ENCODE measurements around the gene CRYGN. TPM values are rescaled to one million over a fixed set of nuclear protein-coding genes. Genes with fewer than 3 reads are reported as not detected.

CRYGN gene
- total and polyA plus RNA-seq, 9 of the 15 experiments (the other 6 are each of a cell fraction or from before 2014, with no cell fraction given), result not detected

GRCh38 chr7:151451156-151451555, 11.2 kb upstream of the CRYGN start:
- Histone ChIP-seq H4K20me1 (replicated peaks; ENCODE audit: control insufficient read depth, insufficient read depth, low read length) (peaks cover 6% of the 10 kb centered on the region; the same call in 1 of the 2 replicates), H3K27me3 (ENCODE audit: control insufficient read depth in 2 of 2, insufficient read depth in 2 of 2, low read length in 2 of 2) (peaks cover 49 to 63% of the 10 kb centered on the region in 2 experiments), H3K79me2 (ENCODE audit: control insufficient read depth, insufficient read depth, low read length) (no peaks in the 10 kb centered on the region), H3K9me3 (replicated peaks; ENCODE audit: control insufficient read depth, insufficient read depth, low read depth, low read length) (no peaks in the 10 kb centered on the region), H3K4me2 (ENCODE audit: insufficient read depth, low read length) (no peak overlapping the region), H3K4me3 (no peak overlapping the region), H3K9me1 (ENCODE audit: control insufficient read depth, insufficient read depth, low read length) (no peaks in the 10 kb centered on the region), H3K27ac (ENCODE audit: extremely low read depth, low read depth, low read length) (no peak overlapping the region), H2AFZ (ENCODE audit: low read depth, low read length) (no peak overlapping the region), H3K4me1 (replicated peaks in 1 of 2; ENCODE audit: control insufficient read depth in 2 of 2, insufficient read depth in 2 of 2, low read length in 2 of 2) (peaks cover 0 to 27% of the 10 kb centered on the region in 2 experiments; a peak in 2 of 5 replicates), H3K9ac (ENCODE audit: insufficient read depth in 1 of 2, low read depth in 2 of 2, low read length in 2 of 2) (no peak overlapping the region), H3K36me3 (ENCODE audit: control insufficient read depth, insufficient read depth, low read length) (no peaks in the 10 kb centered on the region)
- POLR2A ChIA-PET, result interaction anchor here (0.5 to 1.9 kb wide), 5 partner anchors 9 to 87 kb away, joined by 3 to 10 read pairs (median 4); no protein-coding TSS in a partner anchor
- no TSS peak for BruUV-seq (replicated peaks)
- intact Hi-C loops (cut with micrococcal nuclease), result loop anchor here (5.0 kb wide), 1 partner anchor 306 kb away; no protein-coding TSS in a partner anchor
- DNase-seq (ENCODE audit: extremely low read depth in 1 of 4, low spot score in 3 of 4), result no peak
- TF ChIP-seq TFAP4 (CRISPR knock-in tag; IDR thresholded peaks at IDR 0.05; ENCODE audit: borderline replicate concordance) (0 out of 2 replicates have a peak, but pooled peaks have one; percentile 16), HDAC1 (IDR thresholded peaks at IDR 0.05) (no peak), ESRRB (CRISPR knock-in tag; IDR thresholded peaks at IDR 0.05; ENCODE audit: borderline replicate concordance) (no peak), CSDE1 (IDR thresholded peaks at IDR 0.05) (no peak), ELF2 (CRISPR knock-in tag; IDR thresholded peaks at IDR 0.05) (no peak)
- 33% methylated on average over 5 of the region's 5 CpGs for WGBS (ENCODE audit: insufficient coverage, low coverage, missing lambda C conversion rate)
- ATAC-seq, result no peak
- no peak for FAIRE-seq
- in situ Hi-C loops (cut with MboI), result no loop called here
- CTCF ChIA-PET (ENCODE audit: low intra/inter-chr PET ratio), result interaction anchor here (6.0 kb wide), 1 partner anchor 136 kb away, joined by 75 read pairs; no protein-coding TSS in a partner anchor
